GM21717 (cell line): Measurements from ENCODE around the gene PSMA5.

Experiments used
- ATAC-seq: cut with Tn5 transposase; IDR thresholded peaks from one replicate; pipeline ENCODE4 v1.9.1; 2021; ENCODE audit warnings: mild to moderate bottlenecking, moderate library complexity; ENCODE audit not compliant: unreplicated experiment

The PSMA5 gene

GRCh38 chr1:109370712-109371340, 55.4 kb downstream of the PSMA5 start:
- no peak for ATAC-seq

- ATAC-seq = no peak
Observed at GRCh38 chr1:109369167-109369746, 57.0 kb downstream of the PSMA5 start.

GRCh38 chr1:109368464-109368863, 57.8 kb downstream of the PSMA5 start:
- ATAC-seq = no peak

- ATAC-seq = no peak
Observed at GRCh38 chr1:109367626-109368025, 58.6 kb downstream of the PSMA5 start.

DNA sequence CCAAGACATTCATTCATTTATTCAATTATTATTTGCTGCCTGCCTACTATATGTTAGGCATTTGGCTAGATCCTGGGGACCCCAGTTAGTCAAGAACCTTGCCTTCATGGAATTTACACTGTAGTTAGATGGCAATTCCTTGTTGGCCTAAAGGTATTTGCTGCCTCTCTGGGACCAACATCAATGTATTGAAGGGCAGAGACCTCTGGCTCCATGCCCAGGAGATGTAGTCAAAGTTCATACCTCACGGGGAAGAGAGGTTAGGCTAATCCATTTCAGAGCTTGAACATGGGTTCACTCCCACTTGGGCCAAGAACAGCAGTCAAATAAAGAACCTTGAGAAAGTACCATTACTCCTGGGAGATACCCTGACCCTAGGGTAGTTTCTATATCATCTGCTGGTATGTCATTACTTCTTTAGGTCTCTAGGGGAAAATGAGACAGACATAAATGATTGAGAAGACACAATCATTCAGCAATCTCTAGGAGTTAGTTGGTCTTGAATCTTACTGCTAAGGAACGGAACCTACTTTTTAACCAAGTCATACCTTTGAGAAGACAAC, 60.5 kb downstream of the PSMA5 start:
- ATAC-seq = no peak

GRCh38 chr1:109361649-109362048, 64.6 kb downstream of the PSMA5 start:
- ATAC-seq = no peak

- ATAC-seq = no peak
Observed at GRCh38 chr1:109361069-109361468, 65.2 kb downstream of the PSMA5 start.

- ATAC-seq = no peak
Observed at GRCh38 chr1:109357616-109358015, 68.6 kb downstream of the PSMA5 start.

- ATAC-seq = no peak
Observed at GRCh38 chr1:109356915-109357314, 69.3 kb downstream of the PSMA5 start.

DNA sequence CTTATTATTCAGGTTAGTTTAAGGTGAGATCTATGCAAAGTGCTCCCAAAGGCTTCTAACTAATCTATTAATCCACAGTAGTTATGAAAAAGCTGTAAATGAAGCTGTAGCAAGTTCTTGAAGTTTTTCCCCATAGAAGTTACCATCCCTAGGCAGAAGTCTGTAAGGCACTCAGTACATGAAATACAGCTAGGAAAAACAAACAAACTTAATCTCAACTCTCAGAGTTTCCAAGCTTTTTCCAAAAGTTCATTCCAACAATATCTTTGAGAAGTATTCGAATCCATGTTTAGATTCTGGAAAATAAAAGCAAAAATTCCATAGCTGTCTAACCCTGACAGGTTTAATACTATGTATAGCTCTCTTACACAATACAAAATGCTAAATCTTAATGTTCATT, 69.7 kb downstream of the PSMA5 start:
- ATAC-seq = no peak

- ATAC-seq = no peak
Observed at GRCh38 chr1:109354929-109355328, 71.3 kb downstream of the PSMA5 start.

GRCh38 chr1:109351457-109351856, 74.8 kb downstream of the PSMA5 start:
- ATAC-seq = no peak

GRCh38 chr1:109350655-109351054, 75.6 kb downstream of the PSMA5 start:
- no peak for ATAC-seq

DNA sequence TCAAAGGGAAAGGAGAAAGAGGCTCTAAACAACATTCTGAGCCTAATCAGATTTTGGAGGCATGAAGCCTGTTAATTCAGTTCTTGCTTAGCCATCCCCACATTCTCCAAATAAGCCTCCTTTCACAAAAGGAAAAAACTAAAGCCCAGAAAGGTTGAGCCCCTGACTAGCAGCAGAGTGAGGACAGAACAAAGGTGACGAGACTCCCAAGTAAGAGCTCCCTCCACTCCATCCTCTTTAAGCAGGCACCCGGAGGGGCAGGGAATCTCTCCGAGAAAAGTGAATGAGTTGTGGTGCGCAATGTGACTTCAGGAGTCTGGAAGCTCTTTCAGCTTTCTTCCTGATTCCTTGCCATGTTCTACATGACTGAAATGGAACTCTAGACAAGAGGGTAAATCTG, 76.1 kb downstream of the PSMA5 start:
- no peak for ATAC-seq
